ENCODE data around the gene MED12L.
A peak's percentile ranks its signal among the peaks of the same experiment; 100 is the strongest.

MED12L gene

DNA sequence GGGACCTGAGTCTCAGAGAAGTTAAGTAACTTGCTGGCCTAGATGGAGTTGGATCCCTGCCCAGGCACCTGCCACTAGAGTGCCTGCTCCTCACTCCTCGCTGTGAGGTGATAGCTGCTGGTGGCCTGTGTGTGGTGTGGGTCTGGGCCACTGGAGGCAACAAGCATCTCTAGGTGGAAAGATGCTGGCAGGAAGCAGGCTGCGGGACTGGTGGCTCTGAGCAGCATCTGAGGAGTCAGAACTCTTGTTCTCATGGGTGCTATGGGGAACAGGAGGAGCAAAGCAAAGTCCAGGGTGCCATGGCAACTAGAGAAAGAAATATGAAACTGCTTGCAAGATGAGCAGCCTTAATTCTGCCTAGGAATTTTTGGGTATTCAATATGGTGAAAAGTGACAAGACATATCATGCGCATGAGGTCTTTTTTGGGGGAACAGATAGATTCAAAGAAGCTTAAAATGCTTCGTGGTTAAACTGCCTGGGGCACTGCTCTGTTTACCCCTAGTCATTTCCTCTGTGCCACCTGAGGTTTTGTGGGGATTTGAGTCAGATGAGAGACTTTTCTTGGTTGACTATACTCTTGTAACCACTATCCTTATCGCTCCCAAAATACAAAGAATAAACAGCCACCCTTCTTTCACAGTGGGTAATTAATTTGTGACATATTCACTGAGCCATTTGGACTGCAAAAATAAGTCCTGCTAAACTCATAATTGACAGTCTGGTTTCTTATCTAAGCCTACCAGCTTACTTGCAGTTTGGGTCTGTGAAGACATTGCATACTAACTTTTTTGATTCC lies 50.3 kb downstream of the MED12L start:
- no peak for DNase-seq (ENCODE audit: low read depth, low spot score)
- no peak overlapping the region for H3K4me3 ChIP-seq (ENCODE audit: low read length)
- no peaks in the 10 kb centered on the region for H3K27me3 ChIP-seq (ENCODE audit: control insufficient read depth, insufficient read depth, low read length)
- no peaks in the 10 kb centered on the region for H3K9me3 ChIP-seq (ENCODE audit: control insufficient read depth, insufficient read depth, low read length)
- no CpG with 5 or more reads among the region's 5 CpGs for WGBS (ENCODE audit: insufficient coverage, insufficient read length)
- no peaks in the 10 kb centered on the region for H3K4me1 ChIP-seq (ENCODE audit: control insufficient read depth, insufficient read depth, low read length)
- no peaks in the 10 kb centered on the region; the same call in 1 of the 2 replicates for H3K36me3 ChIP-seq (ENCODE audit: control insufficient read depth, insufficient read depth, low read length)
- no peak overlapping the region for H3K27ac ChIP-seq (ENCODE audit: low read length)

DNA sequence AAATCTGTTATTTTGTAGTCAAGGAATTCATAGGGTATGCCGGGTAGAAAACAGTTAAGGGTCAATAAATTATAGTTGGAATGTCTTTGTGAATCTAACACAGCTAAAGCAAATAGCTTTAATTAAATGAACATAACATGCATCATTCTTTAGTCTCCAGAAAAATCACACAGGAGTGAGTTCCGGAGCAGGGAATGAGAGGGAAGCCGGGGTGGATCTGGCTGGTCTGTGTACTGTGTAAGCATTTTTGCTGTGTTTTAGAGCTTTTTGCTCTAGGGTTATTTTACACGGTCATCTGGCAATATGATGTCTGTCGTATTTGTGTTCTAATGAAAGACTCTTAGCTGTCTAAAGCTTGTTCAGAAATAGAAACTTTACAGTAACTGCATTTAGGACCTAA lies 57.5 kb downstream of the MED12L start:
- WGBS (ENCODE audit: insufficient coverage, insufficient read length): no CpG with 5 or more reads among the region's 5 CpGs
- no peaks in the 10 kb centered on the region for H3K36me3 ChIP-seq (ENCODE audit: control insufficient read depth, insufficient read depth, low read length)
- no peak overlapping the region for H3K27ac ChIP-seq (ENCODE audit: low read length)
- H3K4me1 ChIP-seq (ENCODE audit: control insufficient read depth, insufficient read depth, low read length): no peaks in the 10 kb centered on the region; the same call in 1 of the 2 replicates
- no peaks in the 10 kb centered on the region for H3K27me3 ChIP-seq (ENCODE audit: control insufficient read depth, insufficient read depth, low read length)
- H3K4me3 ChIP-seq (ENCODE audit: low read length): no peak overlapping the region
- no peaks in the 10 kb centered on the region for H3K9me3 ChIP-seq (ENCODE audit: control insufficient read depth, insufficient read depth, low read length)
- no peak for DNase-seq (ENCODE audit: low read depth, low spot score)

DNA sequence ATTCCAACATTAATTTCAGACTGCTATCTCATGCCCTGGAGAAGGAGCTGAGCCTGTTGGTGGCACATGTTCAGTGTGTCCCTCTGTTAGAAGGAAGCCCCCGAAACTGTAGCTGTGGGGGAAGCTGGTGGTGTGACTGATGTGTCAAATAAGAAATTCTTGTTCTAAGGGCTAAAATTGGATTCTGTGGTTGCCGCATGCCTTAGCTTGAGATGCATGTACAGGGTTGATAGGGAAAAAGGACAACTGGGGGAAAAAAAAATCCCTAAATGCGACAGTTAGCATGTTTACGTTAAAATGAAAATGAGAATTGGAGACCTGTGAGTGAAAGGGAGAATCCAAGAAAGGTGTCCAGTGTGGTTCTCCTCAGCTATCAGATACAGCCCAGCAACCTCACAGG lies 58.6 kb downstream of the MED12L start:
- H3K36me3 ChIP-seq (ENCODE audit: control insufficient read depth, insufficient read depth, low read length): no peaks in the 10 kb centered on the region
- H3K27me3 ChIP-seq (ENCODE audit: control insufficient read depth, insufficient read depth, low read length): no peaks in the 10 kb centered on the region
- WGBS (ENCODE audit: insufficient coverage, insufficient read length): no CpG with 5 or more reads among the region's 4 CpGs
- no peaks in the 10 kb centered on the region for H3K9me3 ChIP-seq (ENCODE audit: control insufficient read depth, insufficient read depth, low read length)
- no peak for DNase-seq (ENCODE audit: low read depth, low spot score)
- no peak overlapping the region for H3K4me3 ChIP-seq (ENCODE audit: low read length)
- H3K4me1 ChIP-seq (ENCODE audit: control insufficient read depth, insufficient read depth, low read length): no peaks in the 10 kb centered on the region; the same call in 1 of the 2 replicates
- no peak overlapping the region for H3K27ac ChIP-seq (ENCODE audit: low read length)

DNA sequence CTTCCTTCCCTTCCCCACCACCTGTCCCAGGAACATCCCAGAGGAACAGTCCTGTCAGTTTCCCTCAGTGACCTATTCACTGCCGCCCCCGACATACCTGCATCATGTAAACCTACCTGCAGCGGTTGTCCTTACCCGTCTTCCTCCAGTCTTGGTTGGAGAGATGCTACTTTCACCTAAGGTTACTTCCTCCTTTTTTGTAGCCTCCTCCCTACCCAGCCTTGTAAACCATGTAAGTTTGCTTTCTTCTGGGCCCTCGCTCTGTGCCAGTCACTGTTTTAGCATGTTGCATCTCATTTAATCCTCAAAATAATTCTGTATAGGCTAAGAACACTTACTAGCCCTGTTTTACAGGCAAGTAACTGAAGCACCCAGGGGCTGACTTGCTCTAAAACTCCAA lies 59.3 kb downstream of the MED12L start:
- no CpG with 5 or more reads among the region's 5 CpGs for WGBS (ENCODE audit: insufficient coverage, insufficient read length)
- H3K36me3 ChIP-seq (ENCODE audit: control insufficient read depth, insufficient read depth, low read length): no peaks in the 10 kb centered on the region
- H3K27ac ChIP-seq (ENCODE audit: low read length): no peak overlapping the region
- no peaks in the 10 kb centered on the region; the same call in 1 of the 2 replicates for H3K4me1 ChIP-seq (ENCODE audit: control insufficient read depth, insufficient read depth, low read length)
- H3K27me3 ChIP-seq (ENCODE audit: control insufficient read depth, insufficient read depth, low read length): no peaks in the 10 kb centered on the region
- no peak for DNase-seq (ENCODE audit: low read depth, low spot score)
- H3K9me3 ChIP-seq (ENCODE audit: control insufficient read depth, insufficient read depth, low read length): no peaks in the 10 kb centered on the region
- no peak overlapping the region for H3K4me3 ChIP-seq (ENCODE audit: low read length)

DNA sequence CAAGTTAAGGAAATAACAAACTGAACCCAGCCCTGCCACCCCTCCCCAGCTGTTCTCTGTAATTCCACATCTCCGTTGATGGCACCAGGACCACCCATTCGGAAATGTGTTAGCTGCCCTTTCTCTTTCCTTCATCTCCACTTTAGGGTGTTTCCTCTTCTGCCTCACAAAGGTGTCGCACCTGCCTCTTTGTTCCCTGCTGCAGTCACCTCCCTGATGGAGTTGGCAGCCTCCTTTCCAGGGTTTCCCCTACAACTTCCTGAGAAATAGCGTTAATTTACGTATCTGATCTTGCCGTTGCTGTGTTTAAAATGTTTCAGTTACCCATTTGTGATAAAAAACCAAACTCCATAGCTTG lies 60.2 kb downstream of the MED12L start:
- DNase-seq (ENCODE audit: low read depth, low spot score): no peak
- WGBS (ENCODE audit: insufficient coverage, insufficient read length): no CpG with 5 or more reads among the region's 6 CpGs
- H3K36me3 ChIP-seq (ENCODE audit: control insufficient read depth, insufficient read depth, low read length): no peaks in the 10 kb centered on the region

DNA sequence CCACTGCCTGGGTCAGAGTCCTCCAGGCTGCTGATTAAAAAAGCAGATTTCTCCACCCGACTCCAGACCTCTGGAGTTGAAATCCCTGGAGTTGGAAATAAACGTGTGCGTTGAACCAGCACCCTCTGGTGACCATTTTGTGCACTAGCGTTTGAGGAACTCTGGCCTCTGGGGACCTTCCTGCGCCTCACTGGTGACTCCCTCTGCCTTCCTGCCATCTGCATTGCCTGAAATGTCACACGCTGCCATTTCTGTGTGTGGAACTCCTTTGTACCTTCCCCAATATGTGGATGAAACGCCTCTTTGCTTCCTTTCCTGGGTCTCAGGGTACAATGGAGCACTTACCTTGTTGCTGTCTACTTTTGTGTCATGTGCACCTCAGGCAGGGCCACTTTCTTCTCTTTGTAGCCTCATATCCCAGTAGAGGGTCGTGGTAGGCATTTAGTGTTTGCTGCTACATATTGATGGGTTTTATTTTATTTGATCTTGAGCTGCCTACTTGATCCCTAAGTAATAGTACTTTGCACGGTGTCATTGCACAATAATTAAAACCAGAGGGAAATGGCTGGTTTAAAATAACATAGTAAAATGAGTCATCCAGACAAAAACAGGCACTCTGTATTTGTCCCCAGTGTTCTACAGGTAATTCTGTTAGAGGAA lies 60.7 kb downstream of the MED12L start:
- Histone ChIP-seq H3K4me3 (ENCODE audit: low read length) (no peak overlapping the region), H3K36me3 (ENCODE audit: control insufficient read depth, insufficient read depth, low read length) (no peaks in the 10 kb centered on the region), H3K27me3 (ENCODE audit: control insufficient read depth, insufficient read depth, low read length) (no peaks in the 10 kb centered on the region), H3K4me1 (ENCODE audit: control insufficient read depth, insufficient read depth, low read length) (no peaks in the 10 kb centered on the region; the same call in 1 of the 2 replicates), H3K27ac (ENCODE audit: low read length) (no peak overlapping the region), H3K9me3 (ENCODE audit: control insufficient read depth, insufficient read depth, low read length) (no peaks in the 10 kb centered on the region)
- DNase-seq (ENCODE audit: low read depth, low spot score): peak; percentile 84
- no CpG with 5 or more reads among the region's 9 CpGs for WGBS (ENCODE audit: insufficient coverage, insufficient read length)

More for the DNA sequence above, 60.2 kb downstream of the MED12L start:
- no peaks in the 10 kb centered on the region for H3K9me3 ChIP-seq (ENCODE audit: control insufficient read depth, insufficient read depth, low read length)
- no peaks in the 10 kb centered on the region for H3K27me3 ChIP-seq (ENCODE audit: control insufficient read depth, insufficient read depth, low read length)
- H3K4me1 ChIP-seq (ENCODE audit: control insufficient read depth, insufficient read depth, low read length): no peaks in the 10 kb centered on the region; the same call in 1 of the 2 replicates
- H3K27ac ChIP-seq (ENCODE audit: low read length): no peak overlapping the region
- no peak overlapping the region for H3K4me3 ChIP-seq (ENCODE audit: low read length)

DNA sequence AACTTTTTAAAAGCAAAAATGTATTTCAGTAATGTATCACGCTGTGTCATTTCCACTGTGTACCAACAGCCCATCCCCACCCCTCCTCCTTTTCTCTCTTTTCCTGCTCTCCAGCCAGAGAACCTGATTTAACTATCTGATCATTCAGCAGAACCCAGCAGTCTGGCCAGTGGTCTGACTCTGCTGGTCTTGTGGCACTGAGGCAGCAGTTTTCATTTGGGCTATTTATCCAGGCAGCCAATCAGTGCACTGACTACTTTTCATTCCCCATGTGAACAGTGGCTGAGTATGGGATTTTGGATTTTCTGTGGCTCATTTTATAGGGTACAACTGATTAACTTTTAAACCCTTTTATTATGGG lies 61.2 kb downstream of the MED12L start:
- H3K27me3 ChIP-seq (ENCODE audit: control insufficient read depth, insufficient read depth, low read length): no peaks in the 10 kb centered on the region
- no peaks in the 10 kb centered on the region for H3K9me3 ChIP-seq (ENCODE audit: control insufficient read depth, insufficient read depth, low read length)
- H3K36me3 ChIP-seq (ENCODE audit: control insufficient read depth, insufficient read depth, low read length): no peaks in the 10 kb centered on the region
- no peak for DNase-seq (ENCODE audit: low read depth, low spot score)
- no peak overlapping the region for H3K27ac ChIP-seq (ENCODE audit: low read length)
- no peak overlapping the region for H3K4me3 ChIP-seq (ENCODE audit: low read length)
- WGBS (ENCODE audit: insufficient coverage, insufficient read length): no CpG with 5 or more reads among the region's 1 CpG
- H3K4me1 ChIP-seq (ENCODE audit: control insufficient read depth, insufficient read depth, low read length): no peaks in the 10 kb centered on the region; the same call in 1 of the 2 replicates

DNA sequence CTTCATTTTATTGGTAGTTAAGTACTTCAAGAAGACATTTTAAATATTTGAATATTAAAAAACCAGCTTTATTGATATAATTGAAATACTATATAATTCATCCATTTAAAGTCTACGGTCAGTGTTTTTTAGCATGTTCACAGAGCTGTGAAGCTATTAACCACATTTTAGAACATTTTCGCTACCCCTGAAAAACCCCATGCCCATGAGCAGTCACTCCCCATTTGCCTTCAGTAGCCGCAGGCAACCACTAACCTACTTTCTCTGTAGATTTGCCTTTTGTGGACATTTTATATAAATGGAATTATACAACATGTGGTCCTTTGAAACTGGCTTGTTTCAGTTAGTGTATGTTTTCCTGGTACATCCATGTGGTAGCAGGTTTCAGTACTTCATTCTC lies 61.8 kb downstream of the MED12L start:
- H3K27ac ChIP-seq (ENCODE audit: low read length): no peak overlapping the region
- H3K27me3 ChIP-seq (ENCODE audit: control insufficient read depth, insufficient read depth, low read length): no peaks in the 10 kb centered on the region
- DNase-seq (ENCODE audit: low read depth, low spot score): no peak
- no peaks in the 10 kb centered on the region for H3K36me3 ChIP-seq (ENCODE audit: control insufficient read depth, insufficient read depth, low read length)
- WGBS (ENCODE audit: insufficient coverage, insufficient read length): no CpG with 5 or more reads among the region's 3 CpGs
- no peak overlapping the region for H3K4me3 ChIP-seq (ENCODE audit: low read length)
- no peaks in the 10 kb centered on the region for H3K9me3 ChIP-seq (ENCODE audit: control insufficient read depth, insufficient read depth, low read length)
- no peaks in the 10 kb centered on the region; the same call in 1 of the 2 replicates for H3K4me1 ChIP-seq (ENCODE audit: control insufficient read depth, insufficient read depth, low read length)

DNA sequence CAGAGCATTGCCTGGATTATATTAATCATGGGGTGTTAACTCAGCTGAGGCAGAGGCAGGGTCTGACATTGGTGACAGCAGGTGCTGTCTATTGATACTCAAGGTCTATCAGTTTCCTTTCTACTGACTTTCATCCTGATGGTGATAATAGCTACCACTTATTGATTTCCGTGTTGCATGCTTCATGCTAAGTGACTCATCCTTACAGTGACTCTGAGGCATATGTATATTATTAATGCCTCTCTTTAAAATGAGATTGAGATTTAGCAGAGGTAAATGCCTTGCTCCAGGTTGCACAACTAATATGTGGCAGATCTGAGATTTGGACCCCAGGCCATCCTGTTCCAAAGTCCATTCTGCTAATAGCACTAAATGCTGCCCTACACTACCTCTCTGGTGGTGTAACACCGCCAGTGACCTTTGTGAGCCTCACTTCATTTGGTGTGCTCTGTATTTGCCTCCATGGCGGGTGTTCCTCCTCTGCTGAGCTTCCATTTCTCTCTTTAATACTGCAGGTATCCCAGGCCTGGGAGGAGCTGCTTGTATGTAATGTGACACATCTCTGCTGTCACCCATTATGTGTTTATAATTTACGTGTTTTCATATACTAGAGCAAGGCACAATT lies 67.1 kb downstream of the MED12L start:
- DNase-seq (ENCODE audit: low read depth, low spot score): no peak
- no peaks in the 10 kb centered on the region for H3K27me3 ChIP-seq (ENCODE audit: control insufficient read depth, insufficient read depth, low read length)
- H3K27ac ChIP-seq (ENCODE audit: low read length): no peak overlapping the region
- H3K9me3 ChIP-seq (ENCODE audit: control insufficient read depth, insufficient read depth, low read length): no peaks in the 10 kb centered on the region
- H3K4me3 ChIP-seq (ENCODE audit: low read length): no peak overlapping the region
- WGBS (ENCODE audit: insufficient coverage, insufficient read length): no CpG with 5 or more reads among the region's 4 CpGs
- no peaks in the 10 kb centered on the region for H3K36me3 ChIP-seq (ENCODE audit: control insufficient read depth, insufficient read depth, low read length)
- no peaks in the 10 kb centered on the region for H3K4me1 ChIP-seq (ENCODE audit: control insufficient read depth, insufficient read depth, low read length)

DNA sequence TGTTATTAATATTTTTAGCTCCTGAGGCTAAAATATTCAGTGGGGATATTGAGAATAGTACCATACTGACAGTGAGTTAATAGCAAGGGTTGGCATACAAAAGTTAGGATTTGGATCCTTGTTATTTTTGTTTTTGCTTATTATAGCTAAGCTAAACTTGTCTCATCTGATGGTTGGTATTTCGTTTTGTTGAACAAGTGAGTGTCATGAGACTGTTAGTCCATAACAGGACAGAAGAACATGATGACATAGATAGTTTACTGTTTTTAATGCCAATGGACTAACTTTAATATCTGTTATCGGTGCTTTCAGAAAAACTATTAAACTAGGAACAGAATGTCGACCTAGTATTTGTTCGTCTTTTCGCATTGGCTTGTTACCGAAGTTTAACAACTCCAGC lies 69.1 kb downstream of the MED12L start:
- H3K27me3 ChIP-seq (ENCODE audit: control insufficient read depth, insufficient read depth, low read length): no peaks in the 10 kb centered on the region

More for the DNA sequence above, 69.1 kb downstream of the MED12L start:
- no peaks in the 10 kb centered on the region for H3K36me3 ChIP-seq (ENCODE audit: control insufficient read depth, insufficient read depth, low read length)
- H3K4me3 ChIP-seq (ENCODE audit: low read length): no peak overlapping the region
- DNase-seq (ENCODE audit: low read depth, low spot score): no peak
- no CpG with 5 or more reads among the region's 6 CpGs for WGBS (ENCODE audit: insufficient coverage, insufficient read length)
- H3K4me1 ChIP-seq (ENCODE audit: control insufficient read depth, insufficient read depth, low read length): no peaks in the 10 kb centered on the region
- H3K27ac ChIP-seq (ENCODE audit: low read length): no peak overlapping the region
- no peaks in the 10 kb centered on the region for H3K9me3 ChIP-seq (ENCODE audit: control insufficient read depth, insufficient read depth, low read length)

All from iPS DF 6.9 (cell line).